ENCODE results near the gene ITGB3. TPM values are rescaled to one million over a fixed set of nuclear protein-coding genes. Genes with fewer than 3 reads are reported as not detected.

ITGB3 gene
- total and polyA plus RNA-seq, 9 of the 15 experiments (the other 6 are each of a cell fraction or from before 2014, with no cell fraction given): 0.08 to 2.6 (median 0.62) TPM; not detected in 1

GRCh38 chr17:47291242-47291873, 37.7 kb downstream of the ITGB3 start (continued):
- no peak for TF ChIP-seq ELK1 (CRISPR knock-in tag; IDR thresholded peaks at IDR 0.05)
- no peak for TF ChIP-seq SRSF7 (optimal IDR thresholded peaks at IDR 0.05; ENCODE audit: low read depth, low read length)
- no peak for TF ChIP-seq ZSCAN29 (IDR thresholded peaks at IDR 0.05)
- peak; percentile 65 to 79; a peak in 3 of 4 replicates for TF ChIP-seq FOXK2 (conservative IDR thresholded peaks at IDR 0.05 in 1 of 2, IDR thresholded peaks at IDR 0.05 in 1 of 2; ENCODE audit: low read depth in 2 of 2)
- no peak for TF ChIP-seq ATF7 (IDR thresholded peaks at IDR 0.05)
- TF ChIP-seq ADNP (tag; IDR thresholded peaks at IDR 0.05): no peak
- TF ChIP-seq ZNF655 (CRISPR knock-in tag; IDR thresholded peaks at IDR 0.05): no peak
- TF ChIP-seq E2F8 (IDR thresholded peaks at IDR 0.05; ENCODE audit: low read depth, partially characterized antibody): no peak
- no peak for TF ChIP-seq NFRKB (IDR thresholded peaks at IDR 0.05; ENCODE audit: low read depth)
- TF ChIP-seq ZNF3 (CRISPR knock-in tag; IDR thresholded peaks at IDR 0.05): no peak
- TF ChIP-seq ZNF318 (IDR thresholded peaks at IDR 0.05; ENCODE audit: borderline replicate concordance in 1 of 2, low read depth in 1 of 2): no peak
- no peak for TF ChIP-seq ZNF717 (CRISPR knock-in tag; IDR thresholded peaks at IDR 0.05)
- TF ChIP-seq MITF (IDR thresholded peaks at IDR 0.05): peak; percentile 53
